ENCODE measurements around the gene PCDHA4.
"Not testable (repeated sequence)": the region's sequence is repeated elsewhere in the genome, so short reads cannot be mapped to it uniquely, and the experiment has no call there.

Gene PCDHA4

DNA sequence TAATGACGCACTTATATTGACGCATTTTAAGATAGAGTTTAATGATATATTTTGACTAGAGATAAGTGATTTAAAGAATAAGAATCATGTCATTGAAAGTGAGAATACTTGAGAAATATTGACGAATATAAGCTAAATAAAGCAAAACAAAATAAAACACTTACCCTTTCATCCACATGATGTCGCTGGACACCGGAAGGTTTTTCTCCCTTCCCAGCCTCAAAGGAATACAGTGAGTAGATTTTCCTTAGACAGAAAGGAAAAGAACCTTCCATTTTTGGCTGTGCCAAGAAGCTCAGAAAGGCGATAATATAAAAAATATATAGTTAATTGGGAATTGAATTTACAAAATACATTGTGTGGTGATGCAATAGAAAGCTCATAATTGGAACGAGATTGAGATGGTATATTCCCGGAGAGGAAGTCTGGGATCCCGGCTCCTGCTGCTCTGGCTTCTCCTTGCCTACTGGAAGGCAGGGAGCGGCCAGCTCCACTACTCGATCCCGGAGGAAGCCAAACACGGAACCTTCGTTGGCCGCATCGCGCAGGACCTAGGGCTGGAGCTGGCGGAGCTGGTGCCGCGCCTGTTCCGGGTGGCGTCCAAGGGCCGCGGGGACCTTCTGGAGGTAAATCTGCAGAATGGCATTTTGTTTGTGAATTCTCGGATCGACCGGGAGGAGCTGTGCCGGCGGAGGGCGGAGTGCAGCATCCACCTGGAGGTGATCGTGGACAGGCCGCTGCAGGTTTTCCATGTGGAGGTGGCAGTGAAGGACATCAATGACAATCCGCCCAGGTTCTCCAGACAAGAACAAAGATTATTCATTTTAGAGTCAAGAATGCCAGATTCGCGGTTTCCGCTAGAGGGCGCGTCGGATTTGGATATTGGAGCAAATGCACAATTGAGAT, 14.8 kb downstream of the PCDHA4 start, which contains the start of gene PCDHA5:
TSS of gene PCDHA5 (plus strand) at position 239 of the 906 bp plus-strand sequence.
- POLR2A ChIA-PET: no interaction called here

DNA sequence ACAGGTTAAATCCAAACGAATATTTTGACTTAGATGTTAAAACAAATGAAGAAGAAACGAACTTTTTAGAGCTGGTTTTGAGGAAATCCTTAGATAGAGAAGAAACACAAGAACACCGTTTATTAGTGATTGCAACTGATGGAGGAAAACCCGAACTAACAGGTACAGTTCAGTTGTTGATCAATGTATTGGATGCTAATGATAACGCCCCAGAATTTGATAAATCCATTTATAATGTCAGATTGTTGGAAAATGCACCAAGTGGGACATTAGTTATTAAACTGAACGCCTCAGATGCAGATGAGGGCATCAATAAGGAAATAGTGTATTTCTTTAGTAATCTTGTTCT, 15.4 kb downstream of the PCDHA4 start:
- DNase-seq: no peak
- Histone ChIP-seq H3K4me1 (ENCODE audit: control extremely low read depth in 1 of 4, control insufficient read depth in 4 of 4, insufficient read depth in 4 of 4, low read length in 3 of 4) (no peaks in the 10 kb centered on the region), H3K9me3 (ENCODE audit: control extremely low read depth in 1 of 5, control insufficient read depth in 4 of 5, insufficient read depth in 2 of 5, low read depth in 1 of 5, low read length in 4 of 5) (peaks cover 2 to 30% (median 21%) of the 10 kb centered on the region in 5 experiments), H3K27ac (ENCODE audit: insufficient read depth in 1 of 2, low read depth in 1 of 2, low read length in 2 of 2, poor library complexity in 1 of 2, severe bottlenecking in 2 of 2) (no peak overlapping the region), H3K36me3 (ENCODE audit: control insufficient read depth in 4 of 4, insufficient read depth in 4 of 4, low read length in 3 of 4) (no peaks in the 10 kb centered on the region), H3K27me3 (replicated peaks in 2 of 5; ENCODE audit: control insufficient read depth in 4 of 5, insufficient read depth in 5 of 5, low read length in 4 of 5) (peaks cover 0 to 5% (median 2%) of the 10 kb centered on the region in 5 experiments), H3K4me3 (ENCODE audit: control insufficient read depth in 1 of 7, extremely low read depth in 1 of 7, insufficient read depth in 4 of 7, low read depth in 2 of 7, low read length in 6 of 7) (no peak overlapping the region)
- ChIA-PET POLR2A (no interaction called here), CTCF (no interaction called here)
- 27% methylated on average over 3 of the region's 6 CpGs for WGBS (ENCODE audit: insufficient coverage)

More for the DNA sequence above, 14.8 kb downstream of the PCDHA4 start, which contains the start of gene PCDHA5:
- no peak within 1 kb of the TSS for H3K4me3 ChIP-seq (ENCODE audit: control insufficient read depth in 1 of 7, extremely low read depth in 1 of 7, insufficient read depth in 4 of 7, low read depth in 2 of 7, low read length in 6 of 7)
- DNase-seq: peak in 2 of 3 donors; percentile 13 to 24
- no peak within 1 kb of the TSS for H3K27ac ChIP-seq (ENCODE audit: insufficient read depth in 1 of 2, low read depth in 1 of 2, low read length in 2 of 2, poor library complexity in 1 of 2, severe bottlenecking in 2 of 2)
- peaks cover 1 to 28% (median 21%) of the 10 kb centered on the region in 5 experiments for H3K9me3 ChIP-seq (ENCODE audit: control extremely low read depth in 1 of 5, control insufficient read depth in 4 of 5, insufficient read depth in 2 of 5, low read depth in 1 of 5, low read length in 4 of 5)
- CTCF ChIA-PET: no interaction called here
- no peaks in the 10 kb centered on the region for H3K4me1 ChIP-seq (ENCODE audit: control extremely low read depth in 1 of 4, control insufficient read depth in 4 of 4, insufficient read depth in 4 of 4, low read length in 3 of 4)
- peaks cover 0 to 5% (median 2%) of the 10 kb centered on the region in 5 experiments for H3K27me3 ChIP-seq (replicated peaks in 2 of 5; ENCODE audit: control insufficient read depth in 4 of 5, insufficient read depth in 5 of 5, low read length in 4 of 5)
- 33% methylated on average over 29 of the region's 39 CpGs for WGBS (ENCODE audit: insufficient coverage)
- H3K36me3 ChIP-seq (ENCODE audit: control insufficient read depth in 4 of 4, insufficient read depth in 4 of 4, low read length in 3 of 4): no peaks in the 10 kb centered on the region

DNA sequence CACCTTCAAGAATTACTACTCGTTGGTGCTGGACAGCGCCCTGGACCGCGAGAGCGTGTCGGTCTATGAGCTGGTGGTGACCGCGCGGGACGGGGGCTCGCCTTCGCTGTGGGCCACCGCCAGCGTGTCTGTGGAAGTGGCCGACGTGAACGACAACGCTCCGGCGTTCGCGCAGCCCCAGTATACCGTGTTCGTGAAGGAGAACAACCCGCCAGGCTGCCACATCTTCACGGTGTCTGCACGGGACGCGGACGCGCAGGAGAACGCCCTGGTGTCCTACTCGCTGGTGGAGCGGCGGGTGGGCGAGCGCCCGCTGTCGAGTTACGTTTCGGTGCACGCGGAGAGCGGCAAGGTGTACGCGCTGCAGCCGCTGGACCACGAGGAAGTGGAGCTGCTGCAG, 16.1 kb downstream of the PCDHA4 start:
- CTCF ChIA-PET; H3K36me3 ChIP-seq (ENCODE audit: control insufficient read depth in 4 of 4, insufficient read depth in 4 of 4, low read length in 3 of 4); DNase-seq; H3K4me3 ChIP-seq (ENCODE audit: control insufficient read depth in 1 of 7, extremely low read depth in 1 of 7, insufficient read depth in 4 of 7, low read depth in 2 of 7, low read length in 6 of 7); H3K27ac ChIP-seq (ENCODE audit: insufficient read depth in 1 of 2, low read depth in 1 of 2, low read length in 2 of 2, poor library complexity in 1 of 2, severe bottlenecking in 2 of 2); POLR2A ChIA-PET; H3K4me1 ChIP-seq (ENCODE audit: control extremely low read depth in 1 of 4, control insufficient read depth in 4 of 4, insufficient read depth in 4 of 4, low read length in 3 of 4): not testable (repeated sequence)
- 50% methylated on average over 46 of the region's 48 CpGs for WGBS (ENCODE audit: insufficient coverage)
- peaks cover 0 to 10% (median 8%) of the 10 kb centered on the region in 5 experiments for H3K27me3 ChIP-seq (replicated peaks in 2 of 5; ENCODE audit: control insufficient read depth in 4 of 5, insufficient read depth in 5 of 5, low read length in 4 of 5)
- peaks cover 5 to 33% (median 21%) of the 10 kb centered on the region in 5 experiments for H3K9me3 ChIP-seq (ENCODE audit: control extremely low read depth in 1 of 5, control insufficient read depth in 4 of 5, insufficient read depth in 2 of 5, low read depth in 1 of 5, low read length in 4 of 5)

DNA sequence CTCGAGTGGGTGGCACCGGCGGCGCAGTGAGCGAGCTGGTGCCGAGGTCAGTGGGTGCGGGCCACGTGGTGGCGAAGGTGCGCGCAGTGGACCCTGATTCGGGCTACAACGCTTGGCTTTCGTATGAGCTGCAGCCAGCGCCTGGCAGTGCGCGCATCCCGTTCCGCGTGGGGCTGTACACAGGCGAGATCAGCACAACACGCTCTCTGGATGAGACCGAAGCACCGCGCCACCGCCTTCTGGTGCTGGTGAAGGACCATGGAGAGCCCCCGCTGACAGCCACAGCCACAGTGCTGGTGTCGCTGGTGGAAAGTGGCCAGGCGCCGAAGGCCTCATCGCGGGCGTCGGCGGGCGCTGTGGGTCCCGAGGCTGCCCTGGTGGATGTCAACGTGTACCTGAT, 16.6 kb downstream of the PCDHA4 start:
- H3K4me3 ChIP-seq (ENCODE audit: control insufficient read depth in 1 of 7, extremely low read depth in 1 of 7, insufficient read depth in 4 of 7, low read depth in 2 of 7, low read length in 6 of 7): no peak overlapping the region
- H3K4me1 ChIP-seq (ENCODE audit: control extremely low read depth in 1 of 4, control insufficient read depth in 4 of 4, insufficient read depth in 4 of 4, low read length in 3 of 4): no peaks in the 10 kb centered on the region

DNA sequence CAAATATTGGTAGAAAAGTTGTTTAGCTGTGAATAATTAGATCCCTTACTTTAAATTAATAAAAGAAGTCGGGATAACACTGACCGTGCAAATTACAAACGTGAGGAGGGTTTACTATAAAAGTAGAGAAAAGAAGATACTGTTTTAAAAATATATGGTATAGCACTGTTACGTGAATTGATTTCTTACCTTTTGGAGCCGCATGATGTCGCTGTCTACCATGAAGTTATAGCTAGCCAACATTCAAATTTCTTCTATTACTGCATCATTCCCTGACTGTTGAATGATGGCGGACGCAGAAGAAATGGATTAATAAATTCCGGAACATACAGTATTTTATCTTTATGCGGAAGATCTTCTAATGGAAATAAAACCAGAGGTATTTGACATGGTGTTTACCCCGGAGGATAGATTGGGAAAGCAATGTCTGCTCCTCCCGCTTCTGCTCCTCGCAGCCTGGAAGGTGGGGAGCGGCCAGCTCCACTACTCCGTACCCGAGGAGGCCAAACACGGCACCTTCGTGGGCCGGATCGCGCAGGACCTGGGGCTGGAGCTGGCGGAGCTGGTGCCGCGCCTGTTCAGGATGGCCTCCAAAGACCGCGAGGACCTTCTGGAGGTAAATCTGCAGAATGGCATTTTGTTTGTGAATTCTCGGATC, 21.0 kb downstream of the PCDHA4 start, which contains the start of gene PCDHA6:
TSS of gene PCDHA6 (plus strand) at position 257 of the 658 bp plus-strand sequence. CDS start at position 389, 132 bp downstream.
- Histone ChIP-seq H3K4me1 (ENCODE audit: control extremely low read depth in 1 of 4, control insufficient read depth in 4 of 4, insufficient read depth in 4 of 4, low read length in 3 of 4) (no peaks in the 10 kb centered on the region), H3K36me3 (ENCODE audit: control insufficient read depth in 4 of 4, insufficient read depth in 4 of 4, low read length in 3 of 4) (no peaks in the 10 kb centered on the region), H3K27me3 (replicated peaks in 2 of 5; ENCODE audit: control insufficient read depth in 4 of 5, insufficient read depth in 5 of 5, low read length in 4 of 5) (peaks cover 0 to 23% (median 8%) of the 10 kb centered on the region in 5 experiments), H3K4me3 (ENCODE audit: control insufficient read depth in 1 of 7, extremely low read depth in 1 of 7, insufficient read depth in 4 of 7, low read depth in 2 of 7, low read length in 6 of 7) (no peak within 1 kb of the TSS), H3K27ac (ENCODE audit: insufficient read depth in 1 of 2, low read depth in 1 of 2, low read length in 2 of 2, poor library complexity in 1 of 2, severe bottlenecking in 2 of 2) (no peak within 1 kb of the TSS), H3K9me3 (ENCODE audit: control extremely low read depth in 1 of 5, control insufficient read depth in 4 of 5, insufficient read depth in 2 of 5, low read depth in 1 of 5, low read length in 4 of 5) (peaks cover 8 to 48% (median 28%) of the 10 kb centered on the region in 5 experiments)
- 23% methylated on average over 14 of the region's 27 CpGs for WGBS (ENCODE audit: insufficient coverage)
- CTCF ChIA-PET: no interaction called here
- DNase-seq: peak in 1 of 3 donors; percentile 4
- POLR2A ChIA-PET: no interaction called here

More for the DNA sequence above, 16.6 kb downstream of the PCDHA4 start:
- WGBS (ENCODE audit: insufficient coverage): 55% methylated on average over 38 of the region's 38 CpGs
- H3K27ac ChIP-seq (ENCODE audit: insufficient read depth in 1 of 2, low read depth in 1 of 2, low read length in 2 of 2, poor library complexity in 1 of 2, severe bottlenecking in 2 of 2): no peak overlapping the region
- ChIA-PET POLR2A (no interaction called here), CTCF (no interaction called here)
- H3K36me3 ChIP-seq (ENCODE audit: control insufficient read depth in 4 of 4, insufficient read depth in 4 of 4, low read length in 3 of 4): no peaks in the 10 kb centered on the region
- peaks cover 0 to 15% (median 8%) of the 10 kb centered on the region in 5 experiments for H3K27me3 ChIP-seq (replicated peaks in 2 of 5; ENCODE audit: control insufficient read depth in 4 of 5, insufficient read depth in 5 of 5, low read length in 4 of 5)
- DNase-seq: no peak
- peaks cover 5 to 36% (median 24%) of the 10 kb centered on the region in 5 experiments for H3K9me3 ChIP-seq (ENCODE audit: control extremely low read depth in 1 of 5, control insufficient read depth in 4 of 5, insufficient read depth in 2 of 5, low read depth in 1 of 5, low read length in 4 of 5)

DNA sequence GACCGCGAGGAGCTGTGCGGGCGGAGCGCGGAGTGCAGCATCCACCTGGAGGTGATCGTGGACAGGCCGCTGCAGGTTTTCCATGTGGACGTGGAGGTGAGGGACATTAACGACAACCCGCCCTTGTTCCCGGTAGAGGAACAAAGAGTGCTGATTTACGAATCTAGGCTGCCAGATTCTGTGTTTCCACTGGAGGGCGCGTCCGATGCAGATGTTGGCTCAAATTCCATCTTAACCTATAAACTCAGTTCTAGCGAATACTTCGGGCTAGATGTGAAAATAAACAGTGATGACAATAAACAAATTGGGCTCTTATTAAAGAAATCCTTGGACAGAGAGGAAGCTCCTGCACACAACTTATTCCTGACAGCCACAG, 21.5 kb downstream of the PCDHA4 start:
- DNase-seq: no peak
- H3K4me1 ChIP-seq (ENCODE audit: control extremely low read depth in 1 of 4, control insufficient read depth in 4 of 4, insufficient read depth in 4 of 4, low read length in 3 of 4): no peaks in the 10 kb centered on the region
- 17% methylated on average over 6 of the region's 18 CpGs for WGBS (ENCODE audit: insufficient coverage)
- H3K27me3 ChIP-seq (replicated peaks in 2 of 5; ENCODE audit: control insufficient read depth in 4 of 5, insufficient read depth in 5 of 5, low read length in 4 of 5): peaks cover 0 to 25% (median 8%) of the 10 kb centered on the region in 5 experiments
- ChIA-PET CTCF (no interaction called here), POLR2A (no interaction called here)
- H3K9me3 ChIP-seq (ENCODE audit: control extremely low read depth in 1 of 5, control insufficient read depth in 4 of 5, insufficient read depth in 2 of 5, low read depth in 1 of 5, low read length in 4 of 5): peaks cover 9 to 44% (median 24%) of the 10 kb centered on the region in 5 experiments
- H3K27ac ChIP-seq (ENCODE audit: insufficient read depth in 1 of 2, low read depth in 1 of 2, low read length in 2 of 2, poor library complexity in 1 of 2, severe bottlenecking in 2 of 2): no peak overlapping the region
- no peaks in the 10 kb centered on the region for H3K36me3 ChIP-seq (ENCODE audit: control insufficient read depth in 4 of 4, insufficient read depth in 4 of 4, low read length in 3 of 4)
- no peak overlapping the region for H3K4me3 ChIP-seq (ENCODE audit: control insufficient read depth in 1 of 7, extremely low read depth in 1 of 7, insufficient read depth in 4 of 7, low read depth in 2 of 7, low read length in 6 of 7)
